Right hindlimb (tissue), 1 donor: ENCODE data around the gene ADAMTSL3.
A peak's percentile ranks its signal among the peaks of the same experiment; 100 is the strongest.
"Not testable (repeated sequence)": the region's sequence is repeated elsewhere in the genome, so short reads cannot be mapped to it uniquely, and the experiment has no call there.

Experiments used
- DNase-seq: peaks from one replicate; pipeline ENCODE4 v3.0.0-alpha.2; 2018

ADAMTSL3 gene

GRCh38 chr15:83930392-83931212 is 276.7 kb downstream of the ADAMTSL3 start:
- DNase-seq, result peak; percentile 31

GRCh38 chr15:83935774-83936173 is 281.9 kb downstream of the ADAMTSL3 start:
- DNase-seq, result no peak

- no peak for DNase-seq
Measured at GRCh38 chr15:83940136-83940535, 286.2 kb downstream of the ADAMTSL3 start.

GRCh38 chr15:83943043-83943442 is 289.1 kb downstream of the ADAMTSL3 start:
- no peak for DNase-seq

- no peak for DNase-seq
Measured at GRCh38 chr15:83943849-83944404, 290.0 kb downstream of the ADAMTSL3 start.

- no peak for DNase-seq
Measured at GRCh38 chr15:83947156-83947555, 293.2 kb downstream of the ADAMTSL3 start.

GRCh38 chr15:83954506-83954905 is 300.6 kb downstream of the ADAMTSL3 start:
- no peak for DNase-seq

GRCh38 chr15:83955806-83956265 is 301.9 kb downstream of the ADAMTSL3 start:
- no peak for DNase-seq

GRCh38 chr15:83956887-83957286 is 303.0 kb downstream of the ADAMTSL3 start:
- no peak for DNase-seq

GRCh38 chr15:83959477-83959876 is 305.6 kb downstream of the ADAMTSL3 start:
- DNase-seq, result no peak

- no peak for DNase-seq
Measured at GRCh38 chr15:83960192-83960829, 306.4 kb downstream of the ADAMTSL3 start.

GRCh38 chr15:83961311-83961710 is 307.4 kb downstream of the ADAMTSL3 start:
- DNase-seq, result no peak

GRCh38 chr15:83964967-83965366 is 311.0 kb downstream of the ADAMTSL3 start:
- not testable (repeated sequence) for DNase-seq

GRCh38 chr15:83970295-83970890 is 316.5 kb downstream of the ADAMTSL3 start:
- DNase-seq, result peak; percentile 75

- no peak for DNase-seq
Measured at GRCh38 chr15:83971992-83972391, 318.1 kb downstream of the ADAMTSL3 start.

GRCh38 chr15:83973816-83974215 is 319.9 kb downstream of the ADAMTSL3 start:
- DNase-seq, result no peak

- no peak for DNase-seq
Measured at GRCh38 chr15:83977992-83978391, 324.1 kb downstream of the ADAMTSL3 start.

- no peak for DNase-seq
Measured at GRCh38 chr15:83978588-83978987, 324.7 kb downstream of the ADAMTSL3 start.

- DNase-seq, result no peak
Measured at GRCh38 chr15:83980637-83981036, 326.7 kb downstream of the ADAMTSL3 start.

GRCh38 chr15:83982748-83983147 is 328.8 kb downstream of the ADAMTSL3 start:
- no peak for DNase-seq

- no peak for DNase-seq
Measured at GRCh38 chr15:83983634-83984458, 329.9 kb downstream of the ADAMTSL3 start.

- no peak for DNase-seq
Measured at GRCh38 chr15:83984601-83985000, 330.7 kb downstream of the ADAMTSL3 start.

- no peak for DNase-seq
Measured at GRCh38 chr15:83991163-83991562, 337.2 kb downstream of the ADAMTSL3 start.
